HG03060 (cell line): ENCODE results near the gene OAT.

Experiments
- ATAC-seq: cut with Tn5 transposase; IDR thresholded peaks from one replicate; pipeline ENCODE4 v1.9.1; 2021; ENCODE audit warnings: low read depth, moderate number of reproducible peaks; ENCODE audit not compliant: unreplicated experiment

Gene OAT

DNA sequence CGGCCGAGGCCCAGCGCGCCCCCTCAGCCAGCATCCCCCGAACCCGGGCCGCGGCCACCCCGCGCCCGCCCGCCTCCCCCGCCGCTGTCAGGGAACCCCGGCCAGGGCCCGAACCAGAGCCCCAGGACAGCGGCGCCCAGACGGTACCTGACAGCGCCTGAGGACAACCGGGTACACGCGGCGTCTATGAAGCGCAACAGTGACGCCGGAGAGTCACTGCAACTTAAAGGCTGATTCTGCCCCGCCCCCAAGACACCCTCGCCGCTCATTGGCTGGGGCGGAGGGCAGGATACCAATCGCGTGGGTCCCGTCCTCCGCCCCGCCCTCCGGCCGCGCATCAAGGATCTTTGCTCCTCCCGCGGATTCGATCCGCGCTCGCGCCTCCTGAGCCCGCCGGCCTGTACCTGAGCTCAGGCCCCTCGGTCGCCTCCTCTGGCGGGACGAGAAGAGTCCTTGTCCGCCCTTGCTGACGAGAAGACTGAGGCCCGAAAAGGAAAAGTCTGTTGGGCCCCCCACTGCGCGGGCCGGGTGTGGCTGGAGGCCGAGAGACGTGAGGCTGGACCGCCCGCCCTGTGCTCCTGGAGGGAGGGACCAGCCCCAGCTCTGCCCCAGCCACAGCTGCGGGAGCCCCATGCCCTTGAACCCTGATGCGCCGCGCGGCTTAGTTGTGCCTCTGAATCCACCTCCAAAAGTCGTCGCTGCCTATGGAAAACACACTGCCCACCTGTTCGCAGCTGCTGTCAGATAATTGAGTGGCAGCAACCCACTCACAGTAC is at the start of gene OAT:
TSS of gene OAT (minus strand) at position 198 of the 776 bp plus-strand sequence. CDS start 6,752 bp downstream, outside the sequence.
- peak; percentile 85 for ATAC-seq

DNA sequence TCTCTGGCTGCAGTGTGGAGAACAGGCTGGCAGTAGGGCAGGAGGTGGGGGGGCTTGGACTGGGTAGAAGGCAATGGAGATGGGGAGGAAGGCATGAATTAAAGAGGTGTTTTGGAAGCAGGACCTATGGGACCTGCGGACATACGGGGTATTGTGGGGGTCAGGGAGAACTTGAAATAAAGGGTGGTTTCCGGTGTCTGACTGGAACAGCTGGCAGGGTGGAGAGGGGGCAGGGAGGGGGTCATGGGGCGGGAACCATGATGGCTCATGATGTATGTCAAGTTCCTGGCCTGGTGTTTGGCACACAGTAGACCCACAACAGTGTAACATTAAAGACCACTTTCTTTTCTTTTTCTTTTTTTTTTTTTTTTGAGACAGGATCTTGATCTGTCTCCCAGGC is 48.4 kb upstream of the OAT start:
- no peak for ATAC-seq

DNA sequence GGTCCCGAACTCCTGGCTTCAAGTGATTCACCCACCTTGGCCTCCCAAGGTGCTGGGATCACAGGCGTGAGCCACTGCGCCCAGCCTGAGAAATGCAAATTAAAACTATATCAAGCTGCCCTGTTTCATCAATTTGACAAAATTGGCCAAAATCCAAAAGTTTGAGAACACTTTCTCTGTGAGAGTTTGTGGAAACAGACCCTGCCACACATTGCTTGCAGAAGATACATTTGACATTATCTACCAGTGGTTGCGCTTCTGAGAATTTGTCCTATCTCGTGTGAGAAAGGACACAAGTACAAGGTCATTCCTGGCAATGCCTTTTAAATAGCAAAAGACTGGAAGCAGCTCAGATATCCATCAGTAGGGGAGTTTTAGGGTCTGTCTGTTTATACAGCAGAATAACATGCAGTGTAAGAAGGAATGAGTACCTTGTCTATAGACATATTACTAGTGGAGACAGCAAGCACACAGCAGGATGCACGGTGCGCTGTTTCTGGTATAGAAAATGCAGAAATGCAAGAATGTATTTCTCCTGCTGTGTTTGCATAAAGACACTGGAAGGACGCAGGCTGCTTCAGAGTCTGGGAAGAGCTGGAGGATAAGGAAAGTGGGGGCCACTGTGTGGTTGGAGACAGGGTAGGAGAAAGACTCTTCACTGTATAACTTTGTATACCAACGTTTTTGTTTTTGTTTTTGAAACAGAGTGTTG is 47.2 kb upstream of the OAT start:
- ATAC-seq = no peak

DNA sequence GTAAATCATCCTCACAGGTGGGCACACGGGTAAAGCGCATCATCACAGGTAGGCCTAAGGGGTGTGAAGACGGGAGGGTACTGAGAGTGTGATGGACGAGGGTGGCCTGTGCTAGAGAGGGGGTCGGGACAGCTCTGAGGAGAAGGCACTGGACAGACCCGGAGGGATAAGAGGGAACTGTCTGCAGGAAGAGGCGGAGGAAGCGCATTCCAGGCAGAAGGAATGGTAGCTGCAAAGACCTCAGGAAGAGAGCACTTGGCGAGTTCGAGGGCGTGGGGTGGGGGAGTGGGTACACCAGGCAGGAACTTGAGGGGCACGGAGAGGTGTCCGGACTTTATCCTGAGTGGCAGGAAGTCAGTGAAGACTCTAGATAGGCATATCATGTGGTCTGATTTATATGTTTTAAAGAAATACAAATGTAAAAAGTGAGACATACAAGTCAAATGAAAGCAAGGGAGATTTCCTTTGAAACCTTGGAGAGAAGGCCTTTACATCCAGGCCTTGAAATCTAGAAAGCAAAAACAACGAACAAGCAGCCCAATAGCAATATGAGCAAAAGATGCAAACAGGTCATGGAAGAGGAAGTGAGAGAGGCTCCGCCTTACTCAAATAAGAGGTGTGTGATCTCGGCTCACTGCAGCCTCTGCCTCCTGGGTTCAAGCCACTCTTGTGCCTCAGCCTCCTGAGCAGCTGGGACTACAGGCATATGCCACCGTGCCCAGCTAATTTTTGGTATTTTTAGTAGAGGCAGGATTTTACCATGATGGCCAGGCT is 46.5 kb upstream of the OAT start:
- peak; percentile 48 for ATAC-seq

DNA sequence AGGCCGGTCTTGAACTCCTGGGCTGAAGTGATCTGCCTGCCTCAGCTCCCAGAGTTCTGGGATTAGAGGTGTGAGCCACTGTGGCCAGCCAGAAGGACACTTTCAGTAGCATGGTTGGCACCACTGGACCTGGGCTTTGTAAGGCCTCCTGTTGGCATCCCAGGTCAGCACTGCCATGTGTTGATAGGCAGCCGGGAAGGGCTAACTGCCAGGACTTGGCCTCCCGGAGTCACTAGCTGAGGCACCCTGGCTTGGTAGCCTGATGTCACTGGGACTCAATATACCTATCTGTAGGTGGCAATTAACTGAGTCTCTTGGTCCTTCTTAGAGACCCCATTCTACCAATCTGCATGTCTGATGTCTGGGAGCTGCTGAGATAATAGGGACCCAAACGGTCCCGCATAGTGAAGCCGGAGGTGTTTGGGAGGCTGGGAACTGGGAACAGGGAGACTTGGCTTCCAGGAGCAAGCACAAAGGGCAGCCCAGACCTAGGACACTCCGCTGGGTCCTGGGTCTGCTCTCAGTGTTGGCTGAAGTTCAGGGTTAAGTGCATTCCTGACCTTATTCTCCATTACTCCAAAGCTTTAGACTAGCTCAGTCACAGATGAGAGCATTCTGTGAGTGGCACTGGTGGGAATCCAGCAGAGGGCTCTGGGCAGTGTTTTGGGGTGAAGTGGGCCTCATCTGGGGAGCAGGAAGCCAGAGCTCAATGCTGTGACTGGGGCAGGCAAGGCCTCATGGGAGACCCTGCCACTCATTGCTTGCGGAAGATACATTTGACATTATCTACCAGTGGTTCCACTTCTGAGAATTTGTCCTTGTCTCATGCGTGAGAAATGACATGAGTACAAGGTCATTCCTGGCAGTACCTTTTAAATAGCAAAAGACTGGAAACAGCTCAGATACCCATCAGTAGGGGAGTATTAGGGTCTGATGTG is 45.6 kb upstream of the OAT start:
- no peak for ATAC-seq

DNA sequence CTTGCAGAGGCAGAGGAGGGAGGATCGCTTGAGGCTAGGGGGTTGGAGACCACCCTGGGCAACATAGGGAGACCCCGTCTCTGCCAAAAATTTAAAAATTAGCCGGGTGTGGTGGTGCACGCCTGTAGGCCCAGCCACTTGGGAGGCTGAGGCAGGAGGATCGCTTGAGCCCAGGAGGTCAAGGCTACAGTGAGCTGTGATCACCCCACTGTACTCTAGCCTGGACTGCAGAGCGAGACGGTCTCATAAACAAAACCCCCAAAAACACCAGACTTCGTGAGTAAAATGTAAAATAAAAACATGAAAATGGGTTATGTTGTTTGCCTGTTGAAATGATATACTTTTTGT is 43.6 kb upstream of the OAT start:
- no peak for ATAC-seq

DNA sequence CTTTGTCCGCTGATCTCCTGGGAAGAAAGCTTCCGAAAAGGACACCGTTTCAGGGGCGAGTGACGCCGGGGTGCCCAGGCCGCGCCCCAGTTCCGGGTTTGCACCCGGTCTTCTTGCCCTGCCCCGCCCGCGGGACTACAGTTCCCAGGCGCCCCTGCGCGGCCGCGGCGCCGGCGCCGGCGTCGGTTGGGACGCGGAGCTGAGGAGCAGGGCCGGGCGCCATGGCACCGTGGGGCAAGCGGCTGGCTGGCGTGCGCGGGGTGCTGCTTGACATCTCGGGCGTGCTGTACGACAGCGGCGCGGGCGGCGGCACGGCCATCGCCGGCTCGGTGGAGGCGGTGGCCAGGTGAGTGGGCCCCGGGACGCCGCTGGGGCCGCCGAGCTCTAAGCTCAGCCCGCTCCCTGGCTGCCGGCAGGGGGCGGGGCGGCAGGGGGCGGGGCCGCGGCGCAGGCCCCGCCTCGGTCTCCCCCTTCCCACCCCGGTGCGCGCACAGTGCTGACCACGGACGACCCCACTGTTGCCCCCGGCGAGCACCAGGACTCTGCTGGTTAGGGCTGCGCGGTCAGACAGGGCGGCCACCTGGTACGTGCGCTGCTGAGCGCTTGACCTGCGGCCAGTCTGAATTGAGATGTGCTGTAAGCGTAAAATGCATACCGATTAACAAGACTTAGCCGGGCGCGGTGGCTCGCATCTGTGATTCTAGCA is 43.1 kb upstream of the OAT start, which contains the start of gene LHPP:
TSS of gene LHPP (plus strand) at position 182 of the 706 bp plus-strand sequence. CDS start at position 222, 40 bp downstream.
- peak; percentile 51 for ATAC-seq

DNA sequence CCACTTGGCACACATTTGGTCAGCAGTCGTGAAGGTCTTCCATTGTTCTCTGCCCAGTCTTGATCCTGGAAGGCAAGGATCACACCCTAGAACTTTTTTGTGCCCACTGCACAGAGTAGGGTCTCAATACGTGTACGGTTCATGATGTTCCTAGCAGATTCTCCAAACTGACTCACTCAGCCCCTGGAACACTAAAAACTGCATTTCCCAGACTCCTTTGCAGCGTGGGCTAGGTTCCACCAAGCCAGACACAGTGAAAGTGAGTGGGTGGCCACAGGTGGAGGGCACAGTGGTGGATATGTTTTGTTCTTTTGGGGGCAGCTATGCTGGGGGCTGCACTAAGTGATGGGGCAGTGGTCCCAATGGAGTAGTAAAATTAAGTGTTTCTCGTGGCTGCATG is 41.4 kb upstream of the OAT start:
- ATAC-seq = no peak

DNA sequence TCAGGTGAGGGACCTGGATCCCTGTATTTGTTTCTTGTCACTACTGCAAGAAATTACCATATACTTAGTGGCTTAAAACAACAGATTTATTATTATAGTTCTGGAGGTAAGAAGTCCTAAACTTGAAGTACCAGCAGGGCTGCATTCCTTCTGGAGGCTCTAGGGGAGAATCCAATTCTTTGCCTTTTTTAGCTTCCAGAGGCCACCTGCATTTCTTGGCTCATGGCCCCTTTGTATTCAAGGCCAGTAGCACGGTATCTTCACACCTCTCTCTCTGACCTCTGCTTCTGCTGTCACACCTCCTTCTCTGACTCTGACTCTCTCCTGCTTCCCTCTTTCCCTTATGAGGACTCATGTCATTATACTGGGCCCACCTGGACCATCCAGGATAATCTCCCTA is 40.7 kb upstream of the OAT start:
- ATAC-seq = no peak

DNA sequence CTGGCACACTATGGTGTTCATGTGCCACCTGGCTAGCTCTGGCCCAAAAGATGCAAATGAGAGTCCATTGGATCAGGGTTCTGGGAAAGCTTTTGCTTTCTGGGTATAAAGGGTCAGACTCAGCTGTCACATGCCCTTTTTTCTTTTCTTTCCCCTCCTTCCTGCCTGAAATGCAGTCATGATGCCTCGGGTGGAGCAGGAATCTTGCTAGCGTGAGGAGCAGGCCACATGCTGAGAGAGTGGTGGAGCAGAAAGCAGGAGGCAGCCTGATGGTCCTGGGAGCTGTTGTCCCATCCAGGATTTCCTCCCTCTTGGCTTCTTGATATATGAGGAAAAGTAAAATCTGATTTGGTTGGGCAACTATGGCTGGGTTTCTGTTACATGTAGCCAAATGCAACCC is 40.2 kb upstream of the OAT start:
- no peak for ATAC-seq

DNA sequence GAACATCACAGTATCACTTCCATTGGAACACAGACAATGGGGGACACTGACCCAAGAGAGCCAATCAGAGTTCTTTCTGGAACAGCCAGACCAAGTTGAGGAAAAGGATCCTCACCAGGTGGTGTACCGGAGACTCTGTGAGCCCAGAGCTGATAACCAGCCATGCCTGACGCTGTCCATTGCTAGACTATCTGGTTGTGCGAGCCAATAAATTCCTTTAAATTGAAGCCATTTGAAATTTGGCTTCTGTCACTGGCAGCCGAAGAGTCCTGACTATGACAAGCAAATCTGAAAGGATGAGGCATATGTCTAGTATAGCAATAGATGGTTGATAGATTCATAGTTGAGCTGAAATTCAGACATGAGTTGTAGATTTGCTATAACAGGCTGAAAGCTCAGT is 39.8 kb upstream of the OAT start:
- no peak for ATAC-seq

DNA sequence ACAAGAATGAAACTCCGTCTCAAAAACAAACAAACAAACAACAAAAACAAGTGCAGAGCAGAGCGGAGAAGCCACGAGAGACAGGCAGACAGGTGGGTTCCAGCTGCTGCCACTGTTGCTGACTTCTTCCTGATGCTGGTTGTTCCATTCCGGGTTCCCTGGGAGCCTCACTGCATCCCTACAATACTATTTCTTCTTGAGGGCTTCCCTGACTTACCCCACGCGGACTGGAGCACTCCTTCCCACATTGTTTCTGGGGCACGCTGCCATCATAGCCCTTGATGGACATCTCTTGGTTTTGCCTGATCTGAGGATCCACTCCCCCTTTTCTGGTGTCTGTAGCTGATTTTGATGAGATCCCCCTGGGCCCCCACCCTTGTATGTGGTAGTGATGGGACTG is 36.7 kb upstream of the OAT start:
- no peak for ATAC-seq

DNA sequence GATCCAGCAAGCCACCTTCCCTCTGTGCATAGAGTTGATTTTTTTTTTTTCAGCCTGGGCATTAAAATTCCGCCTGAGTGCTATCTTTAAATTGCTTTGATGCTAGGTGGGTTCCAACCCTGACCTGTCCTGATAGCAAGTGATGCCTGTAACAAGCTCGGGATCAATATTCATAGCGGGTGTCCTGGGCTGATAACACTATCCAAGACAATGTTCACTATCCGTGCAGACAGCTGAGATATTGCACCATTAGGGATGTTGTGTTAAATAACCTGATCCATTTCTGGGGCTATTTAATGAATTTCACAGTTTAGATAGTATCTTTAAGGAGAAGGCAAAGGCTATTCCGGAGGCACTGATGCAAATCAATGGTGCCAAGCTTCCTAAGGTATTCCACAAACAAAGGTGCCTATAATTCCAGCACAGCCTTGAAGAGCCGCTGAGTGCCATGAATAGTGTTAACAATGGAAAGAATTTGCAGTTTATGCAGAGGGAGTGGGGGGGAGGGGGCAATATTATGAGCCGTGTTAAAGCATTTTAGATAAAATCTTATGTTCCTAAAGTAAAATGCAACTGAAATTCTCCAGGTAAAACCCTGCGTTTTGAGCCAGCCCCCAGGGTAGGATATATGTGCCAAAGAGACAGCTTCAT is 35.4 kb upstream of the OAT start:
- no peak for ATAC-seq

DNA sequence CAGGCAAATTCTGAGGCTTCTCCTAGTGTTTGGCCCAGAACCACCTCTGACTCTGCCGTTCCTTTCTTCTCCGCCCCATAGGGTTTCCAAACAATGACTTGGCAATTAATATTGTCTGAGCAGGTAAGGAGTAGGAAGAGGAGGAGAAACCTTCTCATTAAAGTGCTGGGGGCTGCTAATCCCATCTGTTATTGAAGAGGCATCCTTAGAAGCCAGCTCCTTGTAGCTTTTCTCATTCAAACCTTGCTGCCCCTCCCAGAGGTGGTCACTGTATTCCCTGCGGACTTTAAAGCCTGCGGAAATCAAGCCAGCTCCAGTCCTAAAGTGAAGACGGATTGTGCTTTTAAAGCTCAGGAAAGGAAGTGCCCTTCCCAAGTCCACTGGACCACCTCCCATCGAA is 32.6 kb upstream of the OAT start:
- ATAC-seq = no peak

DNA sequence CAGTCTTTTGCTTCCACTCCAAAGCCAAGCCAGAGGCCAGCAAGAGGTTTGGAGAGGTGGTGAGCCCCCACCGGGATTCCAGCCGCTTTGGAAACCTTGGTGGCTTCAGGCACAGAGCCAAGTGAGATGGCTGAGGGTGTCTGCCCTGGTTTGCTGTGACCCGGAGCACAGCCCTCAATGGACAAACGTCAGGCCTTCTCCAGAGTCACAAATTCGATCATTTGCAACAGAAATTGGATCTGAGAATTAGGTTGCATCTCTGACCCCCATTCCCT is 32.0 kb upstream of the OAT start:
- no peak for ATAC-seq

DNA sequence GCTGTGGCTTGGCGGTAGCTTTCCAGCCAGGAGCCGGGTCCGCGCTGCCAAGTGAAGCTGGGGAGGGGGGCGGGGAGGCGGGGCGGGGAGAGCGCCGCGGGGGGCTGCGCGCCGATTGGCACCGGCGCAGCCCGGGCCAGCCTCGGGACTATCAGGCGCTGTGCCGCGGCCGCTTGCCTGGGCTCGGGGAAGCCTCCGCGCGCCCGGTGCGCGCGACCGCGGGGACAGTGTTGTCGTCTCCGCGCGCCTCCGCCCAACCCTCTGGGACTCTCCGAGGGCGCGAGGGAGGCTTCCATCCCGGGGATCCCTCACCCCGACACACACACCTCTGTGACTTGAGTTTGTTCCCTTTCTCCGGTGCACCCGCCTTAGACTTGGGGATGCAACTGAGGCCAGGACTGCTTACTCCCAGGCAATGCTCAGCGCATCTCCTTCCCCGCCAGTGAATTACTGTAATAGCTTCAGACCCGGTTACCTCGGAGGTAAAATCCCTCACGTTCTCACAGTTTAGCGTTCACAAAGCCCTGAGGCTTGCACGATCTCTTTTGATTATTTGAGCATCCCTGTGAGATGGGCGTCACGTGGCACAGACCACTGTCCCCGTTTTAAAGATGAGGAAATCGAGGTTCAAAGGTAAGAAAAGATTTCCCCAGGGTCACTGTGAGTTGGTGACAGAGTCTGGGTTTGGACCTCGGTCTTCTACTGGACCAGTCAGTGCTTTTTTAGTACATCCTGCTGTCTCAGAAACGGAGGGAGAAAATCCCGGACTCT is 31.5 kb upstream of the OAT start, which contains the start of gene NKX1-2:
TSS of gene NKX1-2 (minus strand) at position 24 of the 771 bp plus-strand sequence. CDS start 92 bp downstream, outside the sequence.
- ATAC-seq = no peak

DNA sequence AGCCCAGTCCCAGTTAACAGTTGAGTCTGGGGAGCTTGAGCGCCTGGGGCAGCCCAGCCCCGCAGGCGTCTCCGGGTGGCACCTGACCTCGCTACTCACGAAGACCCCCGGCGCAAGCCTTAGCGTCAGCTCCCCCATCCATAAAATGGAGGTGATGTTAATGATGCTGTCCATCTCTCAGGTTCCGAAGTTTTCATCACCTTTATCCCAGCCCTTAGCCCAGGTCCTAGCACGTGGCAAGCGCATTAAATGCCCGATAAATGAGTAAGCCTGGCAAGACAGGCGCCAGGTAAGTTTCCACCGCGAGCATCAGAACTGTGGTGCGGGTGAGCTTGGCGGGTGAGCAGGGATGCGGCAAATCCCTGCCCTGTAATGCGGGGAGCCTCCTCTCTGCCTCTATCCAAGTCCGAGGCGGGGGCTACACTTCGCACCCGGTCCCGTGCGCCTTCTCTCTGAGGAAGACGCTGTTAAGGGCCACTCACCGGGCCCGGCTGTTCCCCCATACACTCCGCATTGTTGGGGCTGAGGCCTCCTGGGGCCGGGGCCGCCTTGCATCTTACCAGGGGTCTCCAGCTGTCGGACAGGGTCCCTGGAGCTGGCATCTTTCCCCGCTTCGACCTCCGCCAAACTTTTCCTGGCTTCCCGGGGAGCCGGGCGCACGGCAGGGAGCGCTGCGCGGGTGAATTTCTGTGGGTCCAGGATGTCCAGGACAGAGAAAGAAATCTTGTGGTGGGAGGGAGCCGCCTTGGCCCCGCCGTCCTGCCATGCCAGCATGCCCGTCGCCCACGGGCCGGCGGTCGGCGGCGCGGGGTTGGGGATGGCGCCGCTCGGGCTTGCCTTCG is 30.7 kb upstream of the OAT start:
- no peak for ATAC-seq
